ENCODE results near the gene BICC1.

DNA sequence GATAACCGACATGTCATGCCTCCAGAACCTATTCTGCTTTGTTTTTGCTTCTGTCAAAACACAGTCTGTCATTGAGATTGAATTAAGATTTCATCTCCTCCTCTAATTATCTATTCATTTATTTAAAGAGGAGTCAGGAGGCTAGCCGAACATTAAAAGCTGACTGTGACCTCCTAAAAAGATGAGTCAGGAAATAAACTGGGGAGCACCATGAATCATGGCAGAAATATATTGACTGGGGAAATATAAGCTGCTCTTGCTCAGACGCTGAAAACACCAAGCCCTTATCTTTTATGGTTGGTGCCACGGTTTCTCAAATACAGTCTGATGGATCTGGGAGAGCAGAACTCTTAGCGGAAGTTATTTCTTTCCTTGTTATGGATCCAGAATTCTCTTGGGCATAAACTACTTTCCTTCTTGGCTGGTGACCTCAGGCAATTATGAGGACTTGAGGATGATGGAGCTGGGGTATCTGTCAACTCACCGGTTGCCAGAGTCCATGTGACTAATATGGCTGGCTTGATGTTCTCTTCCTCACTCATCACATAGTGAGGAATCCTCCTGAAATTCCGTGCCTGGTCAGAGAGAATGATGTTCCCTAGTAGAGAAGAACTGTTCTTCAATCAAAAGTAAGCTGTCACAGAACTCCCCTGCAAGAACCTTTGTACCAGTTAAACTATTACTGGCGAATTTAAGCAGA, 356.2 kb downstream of the BICC1 start:
- no peak for TF ChIP-seq SIN3A (IDR thresholded peaks at IDR 0.05; ENCODE audit: borderline replicate concordance, insufficient read depth, low read depth, low read length)
- TF ChIP-seq, protein P1, sequence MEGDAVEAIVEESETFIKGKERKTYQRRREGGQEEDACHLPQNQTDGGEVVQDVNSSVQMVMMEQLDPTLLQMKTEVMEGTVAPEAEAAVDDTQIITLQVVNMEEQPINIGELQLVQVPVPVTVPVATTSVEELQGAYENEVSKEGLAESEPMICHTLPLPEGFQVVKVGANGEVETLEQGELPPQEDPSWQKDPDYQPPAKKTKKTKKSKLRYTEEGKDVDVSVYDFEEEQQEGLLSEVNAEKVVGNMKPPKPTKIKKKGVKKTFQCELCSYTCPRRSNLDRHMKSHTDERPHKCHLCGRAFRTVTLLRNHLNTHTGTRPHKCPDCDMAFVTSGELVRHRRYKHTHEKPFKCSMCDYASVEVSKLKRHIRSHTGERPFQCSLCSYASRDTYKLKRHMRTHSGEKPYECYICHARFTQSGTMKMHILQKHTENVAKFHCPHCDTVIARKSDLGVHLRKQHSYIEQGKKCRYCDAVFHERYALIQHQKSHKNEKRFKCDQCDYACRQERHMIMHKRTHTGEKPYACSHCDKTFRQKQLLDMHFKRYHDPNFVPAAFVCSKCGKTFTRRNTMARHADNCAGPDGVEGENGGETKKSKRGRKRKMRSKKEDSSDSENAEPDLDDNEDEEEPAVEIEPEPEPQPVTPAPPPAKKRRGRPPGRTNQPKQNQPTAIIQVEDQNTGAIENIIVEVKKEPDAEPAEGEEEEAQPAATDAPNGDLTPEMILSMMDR (IDR thresholded peaks at IDR 0.05): no peak
- TF ChIP-seq, protein P2, sequence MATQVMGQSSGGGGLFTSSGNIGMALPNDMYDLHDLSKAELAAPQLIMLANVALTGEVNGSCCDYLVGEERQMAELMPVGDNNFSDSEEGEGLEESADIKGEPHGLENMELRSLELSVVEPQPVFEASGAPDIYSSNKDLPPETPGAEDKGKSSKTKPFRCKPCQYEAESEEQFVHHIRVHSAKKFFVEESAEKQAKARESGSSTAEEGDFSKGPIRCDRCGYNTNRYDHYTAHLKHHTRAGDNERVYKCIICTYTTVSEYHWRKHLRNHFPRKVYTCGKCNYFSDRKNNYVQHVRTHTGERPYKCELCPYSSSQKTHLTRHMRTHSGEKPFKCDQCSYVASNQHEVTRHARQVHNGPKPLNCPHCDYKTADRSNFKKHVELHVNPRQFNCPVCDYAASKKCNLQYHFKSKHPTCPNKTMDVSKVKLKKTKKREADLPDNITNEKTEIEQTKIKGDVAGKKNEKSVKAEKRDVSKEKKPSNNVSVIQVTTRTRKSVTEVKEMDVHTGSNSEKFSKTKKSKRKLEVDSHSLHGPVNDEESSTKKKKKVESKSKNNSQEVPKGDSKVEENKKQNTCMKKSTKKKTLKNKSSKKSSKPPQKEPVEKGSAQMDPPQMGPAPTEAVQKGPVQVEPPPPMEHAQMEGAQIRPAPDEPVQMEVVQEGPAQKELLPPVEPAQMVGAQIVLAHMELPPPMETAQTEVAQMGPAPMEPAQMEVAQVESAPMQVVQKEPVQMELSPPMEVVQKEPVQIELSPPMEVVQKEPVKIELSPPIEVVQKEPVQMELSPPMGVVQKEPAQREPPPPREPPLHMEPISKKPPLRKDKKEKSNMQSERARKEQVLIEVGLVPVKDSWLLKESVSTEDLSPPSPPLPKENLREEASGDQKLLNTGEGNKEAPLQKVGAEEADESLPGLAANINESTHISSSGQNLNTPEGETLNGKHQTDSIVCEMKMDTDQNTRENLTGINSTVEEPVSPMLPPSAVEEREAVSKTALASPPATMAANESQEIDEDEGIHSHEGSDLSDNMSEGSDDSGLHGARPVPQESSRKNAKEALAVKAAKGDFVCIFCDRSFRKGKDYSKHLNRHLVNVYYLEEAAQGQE (IDR thresholded peaks at IDR 0.05; ENCODE audit: insufficient read depth in 1 of 2, low read depth in 2 of 2, low read length in 1 of 2): no peak
